ENCODE measurements around the gene SLC29A3.
A peak's percentile ranks its signal among the peaks of the same experiment; 100 is the strongest.
"Not testable (repeated sequence)": the region's sequence is repeated elsewhere in the genome, so short reads cannot be mapped to it uniquely, and the experiment has no call there.

Gene SLC29A3

GRCh38 chr10:71319042-71319799, at the start of gene SLC29A3:
Gene SLC29A3, plus strand, starts transcription at chr10:71319259. Its CDS starts 51 bp downstream, at chr10:71319310.
- peak; percentile 93 for DNase-seq

GRCh38 chr10:71269301-71270288, 49.5 kb upstream of the SLC29A3 start:
- no peak for DNase-seq

GRCh38 chr10:71270301-71271220, 48.5 kb upstream of the SLC29A3 start:
- DNase-seq, result peak; percentile 51

- no peak for DNase-seq
Observed at GRCh38 chr10:71271662-71272055, 47.4 kb upstream of the SLC29A3 start.

GRCh38 chr10:71272056-71272771, 46.8 kb upstream of the SLC29A3 start:
- no peak for DNase-seq

- DNase-seq, result not testable (repeated sequence)
Observed at GRCh38 chr10:71272974-71273373, 46.1 kb upstream of the SLC29A3 start.

GRCh38 chr10:71273506-71273905, 45.6 kb upstream of the SLC29A3 start:
- no peak for DNase-seq

GRCh38 chr10:71274901-71275796, 43.9 kb upstream of the SLC29A3 start:
- DNase-seq, result no peak

GRCh38 chr10:71276873-71277272, 42.2 kb upstream of the SLC29A3 start:
- DNase-seq, result no peak

- DNase-seq, result no peak
Observed at GRCh38 chr10:71277914-71278665, 41.0 kb upstream of the SLC29A3 start.

- DNase-seq, result no peak
Observed at GRCh38 chr10:71278691-71279588, 40.1 kb upstream of the SLC29A3 start.

GRCh38 chr10:71279590-71280170, 39.4 kb upstream of the SLC29A3 start:
- DNase-seq, result no peak

GRCh38 chr10:71280216-71280615, 38.8 kb upstream of the SLC29A3 start:
- DNase-seq, result no peak

GRCh38 chr10:71280825-71281224, 38.2 kb upstream of the SLC29A3 start:
- no peak for DNase-seq

GRCh38 chr10:71281646-71282322, 37.3 kb upstream of the SLC29A3 start:
- no peak for DNase-seq

- no peak for DNase-seq
Observed at GRCh38 chr10:71282323-71282680, 36.8 kb upstream of the SLC29A3 start.

GRCh38 chr10:71283410-71283809, 35.6 kb upstream of the SLC29A3 start:
- no peak for DNase-seq

GRCh38 chr10:71283876-71284275, 35.2 kb upstream of the SLC29A3 start:
- DNase-seq, result no peak
